ENCODE results near the gene TSPAN31. TPM values are rescaled to one million over a fixed set of nuclear protein-coding genes. Genes with fewer than 3 reads are reported as not detected.
A peak's percentile ranks its signal among the peaks of the same experiment; 100 is the strongest.

TSPAN31 gene
- total RNA-seq, 1 donor from 2014 or later, result 18.6 TPM

DNA sequence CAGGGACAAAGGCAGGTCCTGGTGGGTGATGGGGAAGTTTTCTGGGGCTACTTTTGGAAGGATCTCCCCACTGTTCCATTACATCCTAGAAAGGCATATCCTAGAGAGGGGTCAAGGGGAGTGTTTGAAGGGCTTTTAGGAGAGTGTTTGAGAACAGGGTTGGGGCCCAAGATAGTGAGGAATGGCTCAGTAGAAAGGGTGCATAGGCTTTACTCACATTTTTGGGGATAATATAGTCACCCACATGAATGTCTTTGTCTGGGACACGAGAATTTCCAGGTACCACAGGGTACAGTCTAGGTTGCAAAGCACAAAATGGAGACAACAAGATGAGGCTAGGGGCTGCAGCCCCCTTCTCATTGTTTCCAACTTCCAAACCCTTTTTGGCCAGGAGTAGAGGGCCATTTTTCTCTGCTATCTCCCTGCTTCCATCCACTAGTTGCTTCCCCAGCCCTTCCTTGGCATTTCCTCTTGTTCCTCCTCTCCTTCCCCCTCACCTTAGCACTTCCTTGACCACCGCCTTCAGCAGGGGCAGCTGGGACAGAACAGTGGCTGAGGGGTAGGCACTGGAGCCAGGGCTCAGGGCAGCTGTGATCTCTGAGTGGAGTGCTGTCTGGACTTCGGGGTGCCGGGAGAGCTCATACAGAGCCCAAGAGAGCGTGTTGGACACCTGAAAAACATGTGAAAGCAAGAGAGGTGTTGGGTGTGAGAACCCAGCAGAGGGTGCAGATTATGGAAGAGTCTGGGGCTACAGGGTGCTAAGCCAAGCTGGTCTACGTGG is 19.2 kb downstream of the TSPAN31 start:
- DNase-seq (ENCODE audit: low read depth) (no peak), FAIRE-seq (no peak)
- no peak overlapping the region for H3K9ac ChIP-seq (ENCODE audit: low read length)
- Mint-ChIP-seq H3K36me3 (ENCODE audit: low read depth, unreplicated experiment) (peaks cover 19% of the 10 kb centered on the region), H3K27me3 (ENCODE audit: low read depth, unreplicated experiment) (peaks cover 50% of the 10 kb centered on the region), H3K4me3 (ENCODE audit: unreplicated experiment) (no peak overlapping the region), H3K27ac (ENCODE audit: unreplicated experiment) (peak overlapping the region; percentile 50), H3K4me1 (ENCODE audit: low read depth, unreplicated experiment) (peaks cover 5% of the 10 kb centered on the region), H3K9me3 (ENCODE audit: unreplicated experiment) (no peaks in the 10 kb centered on the region)
- TF ChIP-seq CTCF (IDR thresholded peaks at IDR 0.05; ENCODE audit: insufficient read depth, low read depth, low read length), result no peak
- TF ChIP-seq EZH2 (IDR thresholded peaks at IDR 0.05; ENCODE audit: insufficient read depth, low read length), result no peak
- no peak overlapping the region for H2AFZ ChIP-seq (ENCODE audit: low read depth, low read length)
- H3K4me1 ChIP-seq (ENCODE audit: insufficient read depth, low read length), result peaks cover 26% of the 10 kb centered on the region
- H3K27ac ChIP-seq (ENCODE audit: low read depth, low read length), result no peak overlapping the region
- no peaks in the 10 kb centered on the region for H3K9me3 ChIP-seq (ENCODE audit: insufficient read depth, low read depth, low read length)
- H3K4me2 ChIP-seq (ENCODE audit: low read length), result peak overlapping the region; percentile 80
- peaks cover 36% of the 10 kb centered on the region for H3K27me3 ChIP-seq (ENCODE audit: insufficient read depth, low read length)
- no peaks in the 10 kb centered on the region for H3K36me3 ChIP-seq (ENCODE audit: insufficient read depth, low read length)
- H3K4me3 ChIP-seq (ENCODE audit: insufficient read depth, low read depth, low read length), result no peak overlapping the region
- H3K79me2 ChIP-seq (ENCODE audit: insufficient read depth, low read length), result no peaks in the 10 kb centered on the region
- H4K20me1 ChIP-seq (ENCODE audit: insufficient read depth, low read length), result peaks cover 10% of the 10 kb centered on the region

- FAIRE-seq (no peak), DNase-seq (ENCODE audit: low read depth) (no peak)
- H3K27ac Mint-ChIP-seq (ENCODE audit: unreplicated experiment), result no peak overlapping the region
- TF ChIP-seq EZH2 (IDR thresholded peaks at IDR 0.05; ENCODE audit: insufficient read depth, low read length) (no peak), CTCF (IDR thresholded peaks at IDR 0.05; ENCODE audit: insufficient read depth, low read depth, low read length) (no peak)
- H4K20me1 ChIP-seq (ENCODE audit: insufficient read depth, low read length), result peaks cover 10% of the 10 kb centered on the region
- peak overlapping the region; percentile 49 for H2AFZ ChIP-seq (ENCODE audit: low read depth, low read length)
- no peaks in the 10 kb centered on the region for H3K9me3 Mint-ChIP-seq (ENCODE audit: unreplicated experiment)
- peaks cover 50% of the 10 kb centered on the region for H3K27me3 Mint-ChIP-seq (ENCODE audit: low read depth, unreplicated experiment)
- H3K27ac ChIP-seq (ENCODE audit: low read depth, low read length), result no peak overlapping the region
- H3K4me3 ChIP-seq (ENCODE audit: insufficient read depth, low read depth, low read length), result peak overlapping the region; percentile 44
- H3K4me1 Mint-ChIP-seq (ENCODE audit: low read depth, unreplicated experiment), result peaks cover 5% of the 10 kb centered on the region
- peaks cover 36% of the 10 kb centered on the region for H3K27me3 ChIP-seq (ENCODE audit: insufficient read depth, low read length)
- H3K4me1 ChIP-seq (ENCODE audit: insufficient read depth, low read length), result peaks cover 26% of the 10 kb centered on the region
- peak overlapping the region; percentile 31 for H3K9ac ChIP-seq (ENCODE audit: low read length)
- no peak overlapping the region for H3K4me3 Mint-ChIP-seq (ENCODE audit: unreplicated experiment)
- no peaks in the 10 kb centered on the region for H3K9me3 ChIP-seq (ENCODE audit: insufficient read depth, low read depth, low read length)
- peaks cover 20% of the 10 kb centered on the region for H3K36me3 Mint-ChIP-seq (ENCODE audit: low read depth, unreplicated experiment)
- peak overlapping the region; percentile 80 for H3K4me2 ChIP-seq (ENCODE audit: low read length)
- no peaks in the 10 kb centered on the region for H3K79me2 ChIP-seq (ENCODE audit: insufficient read depth, low read length)
- H3K36me3 ChIP-seq (ENCODE audit: insufficient read depth, low read length), result no peaks in the 10 kb centered on the region
Observed at GRCh38 chr12:57764662-57765002, 19.8 kb downstream of the TSPAN31 start.

Data from astrocyte (in vitro differentiated cells and primary cell).